ENCODE data around the gene GPR173.

The GPR173 gene

GRCh38 chrX:53091354-53091753, 42.8 kb downstream of the GPR173 start:
- no peak for DNase-seq

- no peak for DNase-seq
These were observed 44.6 kb downstream of the GPR173 start for GRCh38 chrX:53093177-53093655.

- DNase-seq: peak; percentile 78
These were observed 45.4 kb downstream of the GPR173 start, which contains the start of gene KANTR for GRCh38 chrX:53093748-53094581. TSS of gene KANTR (plus strand) at chrX:53094142. CDS start at chrX:53124273, 30,131 bp downstream.

- DNase-seq: no peak
These were observed 46.0 kb downstream of the GPR173 start for GRCh38 chrX:53094582-53094905.

- no peak for DNase-seq
These were observed 47.2 kb downstream of the GPR173 start for GRCh38 chrX:53095796-53096195.

GRCh38 chrX:53114864-53115549, 66.4 kb downstream of the GPR173 start:
- no peak for DNase-seq

GRCh38 chrX:53115550-53115874, 66.9 kb downstream of the GPR173 start:
- DNase-seq: no peak

- DNase-seq: no peak
These were observed 67.5 kb downstream of the GPR173 start for GRCh38 chrX:53116101-53116500.

GRCh38 chrX:53122013-53122412, 73.4 kb downstream of the GPR173 start:
- DNase-seq: no peak

- DNase-seq: no peak
These were observed 76.9 kb downstream of the GPR173 start for GRCh38 chrX:53125506-53125905.

GRCh38 chrX:53126377-53126776, 77.8 kb downstream of the GPR173 start:
- DNase-seq: no peak

- DNase-seq: no peak
These were observed 79.6 kb downstream of the GPR173 start for GRCh38 chrX:53128097-53128749.
